Fibroblast of lung (primary cell): ENCODE results near the gene TEAD3. TPM values are rescaled to one million over a fixed set of nuclear protein-coding genes. Genes with fewer than 3 reads are reported as not detected.

Experiments
- DNase-seq, 2 donors: peaks; one replicate each; pipeline versions ENCODE4 v3.0.0 to v3.0.0-alpha.2; 2010; ENCODE audit warnings: low read depth in 2 of 2
- H2AFZ ChIP-seq: 2 replicates; pipeline ENCODE4 v1.5.1; 2012; ENCODE audit warnings: low read length, control low read depth, inconsistent platforms
- H3K27ac ChIP-seq: 2 replicates; pipeline ENCODE4 v1.5.1; 2011; ENCODE audit warnings: low read length, control low read depth; ENCODE audit not compliant: insufficient read depth
- H3K27me3 ChIP-seq: 2 replicates; pipeline ENCODE4 v1.5.1; 2011; ENCODE audit warnings: mild to moderate bottlenecking, low read length; ENCODE audit not compliant: control insufficient read depth, insufficient read depth
- H3K36me3 ChIP-seq: 2 replicates; pipeline ENCODE4 v1.5.1; 2011; ENCODE audit warnings: low read length; ENCODE audit not compliant: control insufficient read depth, insufficient read depth
- H3K4me1 ChIP-seq: 2 replicates; pipeline ENCODE4 v1.5.1; 2011; ENCODE audit warnings: low read length; ENCODE audit not compliant: control insufficient read depth, insufficient read depth; ENCODE audit errors: extremely low read depth
- H3K4me2 ChIP-seq: 2 replicates; pipeline ENCODE4 v1.5.1; 2011; ENCODE audit warnings: low read length, control low read depth; ENCODE audit not compliant: insufficient read depth; ENCODE audit errors: extremely low read depth
- H3K4me3 ChIP-seq, 4 experiments: fragments of 200-600 bp in 1 of 4; sonication (generic) in 1 of 4; replicated peaks in 1 of 4; 2 replicates each; pipeline ENCODE4 v1.5.1; 2011 to 2016; ENCODE audit warnings: low read length in 4 of 4, low read depth in 3 of 4, mild to moderate bottlenecking in 3 of 4, control low read depth in 2 of 4, inconsistent platforms in 1 of 4, mixed read lengths in 1 of 4; ENCODE audit not compliant: insufficient read depth in 1 of 4; ENCODE audit errors: control extremely low read depth in 1 of 4
- H3K79me2 ChIP-seq: 2 replicates; pipeline ENCODE4 v1.5.1; 2012; ENCODE audit warnings: mild to moderate bottlenecking, low read length, inconsistent platforms; ENCODE audit not compliant: control insufficient read depth, insufficient read depth
- H3K9ac ChIP-seq: 2 replicates; pipeline ENCODE4 v1.5.1; 2011; ENCODE audit warnings: mild to moderate bottlenecking, low read length, control low read depth; ENCODE audit not compliant: insufficient read depth
- H3K9me3 ChIP-seq: 2 replicates; pipeline ENCODE4 v1.5.1; 2012; ENCODE audit warnings: low read depth, low read length; ENCODE audit not compliant: control insufficient read depth, insufficient read depth
- H4K20me1 ChIP-seq: 2 replicates; pipeline ENCODE4 v1.5.1; 2011; ENCODE audit warnings: low read length; ENCODE audit not compliant: control insufficient read depth, insufficient read depth; ENCODE audit errors: extremely low read depth
- EZH2 ChIP-seq: IDR thresholded peaks from 2 replicates; pipeline ENCODE4 v1.5.1; 2012; ENCODE audit warnings: low read length, control low read depth, mild to moderate bottlenecking; ENCODE audit errors: missing control alignments
- polyA plus RNA-seq, 2 donors: library from polyadenylated mRNA; depleted of rRNA in 1 of 2; stranded (reverse) in 1 of 2; unstranded in 1 of 2; fragments of >200 nt; gene quantifications; 2 replicates each; pipeline ENCODE4 v1.2.1, GENCODE V29; 2011 to 2012; ENCODE audit warnings: missing spikeins in 1 of 2
- total RNA-seq: library from RNA; depleted of rRNA; stranded (reverse); fragments of >200 nt; gene quantifications from 2 replicates; pipeline ENCODE4 v1.2.1, GENCODE V29; 2014
- TF ChIP-seq, protein P1 (sequence below), 2 donors: IDR thresholded peaks in 1 of 2; conservative IDR thresholded peaks in 1 of 2; 1 replicate in 1 of 2; 2 replicates in 1 of 2; pipeline ENCODE4 v1.5.1; 2011 to 2012; ENCODE audit warnings: low read length in 2 of 2, control low read depth in 1 of 2, inconsistent platforms in 1 of 2, low read depth in 1 of 2, mild to moderate bottlenecking in 1 of 2

Gene TEAD3
- total and polyA plus RNA-seq, 2 donors (not counting 1 experiment from before 2014, with no cell fraction given) = 9.6 to 26.7 TPM

DNA sequence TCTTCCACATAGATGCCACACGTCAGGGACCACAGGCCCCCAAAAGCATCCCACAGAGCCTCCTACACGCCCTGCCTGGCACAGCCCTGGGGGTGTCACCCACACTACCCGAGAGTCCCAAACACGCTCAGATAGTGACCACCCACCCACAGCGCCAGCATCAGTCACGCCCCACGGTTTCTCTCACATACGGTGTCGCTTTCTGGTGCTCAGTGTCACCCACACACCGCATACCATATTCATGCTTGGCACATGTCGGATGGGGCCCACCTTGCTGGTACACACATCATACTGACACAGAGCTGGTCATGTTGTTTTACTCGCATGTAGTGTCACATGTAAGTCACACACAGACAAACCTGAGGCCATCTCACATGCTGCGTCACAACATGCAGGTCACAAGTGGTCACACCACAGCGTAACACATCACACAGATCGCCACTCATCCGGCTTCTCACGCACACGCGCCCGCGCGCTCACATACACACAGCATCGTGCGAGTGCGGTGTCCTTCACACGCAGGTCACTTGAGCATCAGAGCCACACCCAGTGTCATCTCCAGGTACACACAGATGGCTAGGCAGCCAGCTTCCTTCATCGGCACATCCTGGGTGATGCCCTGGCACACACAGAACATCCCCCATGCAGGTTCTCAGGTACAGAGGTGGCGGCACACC lies 3.4 kb downstream of the TEAD3 start:
- Histone ChIP-seq H3K9me3 (no peaks in the 10 kb centered on the region), H3K27ac (no peak overlapping the region), H3K27me3 (no peaks in the 10 kb centered on the region), H4K20me1 (no peaks in the 10 kb centered on the region), H3K4me3 (peak overlapping the region in 3 of 4 experiments; percentile 4 to 78 (median 19)), H2AFZ (no peak overlapping the region), H3K4me2 (peak overlapping the region; percentile 52), H3K4me1 (peaks cover 46% of the 10 kb centered on the region), H3K9ac (no peak overlapping the region), H3K36me3 (peaks cover 3% of the 10 kb centered on the region), H3K79me2 (peaks cover 61% of the 10 kb centered on the region)
- TF ChIP-seq, protein P1, sequence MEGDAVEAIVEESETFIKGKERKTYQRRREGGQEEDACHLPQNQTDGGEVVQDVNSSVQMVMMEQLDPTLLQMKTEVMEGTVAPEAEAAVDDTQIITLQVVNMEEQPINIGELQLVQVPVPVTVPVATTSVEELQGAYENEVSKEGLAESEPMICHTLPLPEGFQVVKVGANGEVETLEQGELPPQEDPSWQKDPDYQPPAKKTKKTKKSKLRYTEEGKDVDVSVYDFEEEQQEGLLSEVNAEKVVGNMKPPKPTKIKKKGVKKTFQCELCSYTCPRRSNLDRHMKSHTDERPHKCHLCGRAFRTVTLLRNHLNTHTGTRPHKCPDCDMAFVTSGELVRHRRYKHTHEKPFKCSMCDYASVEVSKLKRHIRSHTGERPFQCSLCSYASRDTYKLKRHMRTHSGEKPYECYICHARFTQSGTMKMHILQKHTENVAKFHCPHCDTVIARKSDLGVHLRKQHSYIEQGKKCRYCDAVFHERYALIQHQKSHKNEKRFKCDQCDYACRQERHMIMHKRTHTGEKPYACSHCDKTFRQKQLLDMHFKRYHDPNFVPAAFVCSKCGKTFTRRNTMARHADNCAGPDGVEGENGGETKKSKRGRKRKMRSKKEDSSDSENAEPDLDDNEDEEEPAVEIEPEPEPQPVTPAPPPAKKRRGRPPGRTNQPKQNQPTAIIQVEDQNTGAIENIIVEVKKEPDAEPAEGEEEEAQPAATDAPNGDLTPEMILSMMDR (conservative IDR thresholded peaks at IDR 0.05 in 1 of 2, IDR thresholded peaks at IDR 0.05 in 1 of 2; ENCODE audit: low read depth in 1 of 2, low read length in 2 of 2) = no peak
- no peak for TF ChIP-seq EZH2
- DNase-seq = no peak

DNA sequence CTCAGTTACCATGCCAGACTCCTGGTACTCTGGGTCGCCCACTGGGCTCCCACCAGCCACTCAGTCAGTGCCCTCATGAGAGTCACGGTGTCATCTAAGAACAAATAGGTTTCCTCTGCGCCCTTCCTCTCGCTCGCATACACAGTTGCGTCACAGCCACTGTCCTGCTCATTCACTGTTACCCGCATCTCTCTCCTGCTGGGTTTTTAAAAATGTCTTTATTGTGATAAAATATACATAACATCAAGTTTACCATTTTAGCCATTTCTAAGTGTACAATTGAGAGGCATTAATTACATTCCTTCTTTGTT lies 4.0 kb downstream of the TEAD3 start:
- TF ChIP-seq EZH2 = no peak
- TF ChIP-seq, protein P1 (conservative IDR thresholded peaks at IDR 0.05 in 1 of 2, IDR thresholded peaks at IDR 0.05 in 1 of 2; ENCODE audit: low read depth in 1 of 2, low read length in 2 of 2) = no peak

DNA sequence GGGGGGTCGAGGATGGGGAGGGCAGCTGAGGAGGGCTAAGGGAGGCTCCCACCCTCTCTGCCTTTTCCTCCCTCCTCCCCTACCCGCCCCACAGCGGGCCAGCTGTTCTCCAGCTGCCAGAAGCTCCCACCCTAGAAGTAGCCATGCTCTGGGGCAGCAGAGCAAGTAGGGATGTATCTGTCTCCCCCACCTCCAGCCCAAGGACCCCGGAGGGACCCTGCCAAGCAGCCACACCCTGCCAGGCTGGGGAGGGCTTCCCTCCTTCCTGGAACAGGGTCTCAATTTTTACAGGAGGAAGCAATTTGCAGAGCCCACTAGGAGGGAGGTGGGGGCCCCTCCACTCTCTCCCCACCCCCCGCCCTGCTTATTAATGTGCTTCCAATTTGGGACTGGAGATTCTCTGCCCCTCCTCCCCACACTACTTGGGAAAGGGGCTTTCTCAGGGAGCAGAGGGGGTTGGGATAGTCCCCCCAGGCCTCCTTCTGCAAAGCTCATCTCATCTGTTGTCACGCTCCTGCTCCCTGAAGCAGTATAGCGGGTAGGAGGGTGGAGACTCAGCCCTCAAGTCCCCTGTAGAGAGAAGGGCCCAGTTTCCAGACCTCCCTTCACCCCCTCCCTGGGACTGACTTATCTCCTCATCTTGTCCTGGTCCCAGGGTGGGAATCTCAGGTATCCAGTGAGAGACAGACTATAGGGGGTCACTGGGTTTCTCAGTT lies 4.5 kb downstream of the TEAD3 start:
- TF ChIP-seq, protein P1 (conservative IDR thresholded peaks at IDR 0.05 in 1 of 2, IDR thresholded peaks at IDR 0.05 in 1 of 2; ENCODE audit: low read depth in 1 of 2, low read length in 2 of 2) = no peak
- TF ChIP-seq EZH2 = no peak
- Histone ChIP-seq H3K9ac (no peak overlapping the region), H3K79me2 (peaks cover 70% of the 10 kb centered on the region), H3K36me3 (peaks cover 3% of the 10 kb centered on the region), H3K4me2 (peak overlapping the region; percentile 35), H3K27me3 (no peaks in the 10 kb centered on the region), H3K4me1 (peaks cover 51% of the 10 kb centered on the region), H3K27ac (no peak overlapping the region), H4K20me1 (no peaks in the 10 kb centered on the region), H3K4me3 (peak overlapping the region in 1 of 4 experiments; percentile 22), H3K9me3 (no peaks in the 10 kb centered on the region), H2AFZ (no peak overlapping the region)
- peak in 1 of 2 donors; percentile 58 for DNase-seq

More for the DNA sequence above, 4.0 kb downstream of the TEAD3 start:
- peaks cover 3% of the 10 kb centered on the region for H3K36me3 ChIP-seq
- H3K27ac ChIP-seq = no peak overlapping the region
- H3K4me1 ChIP-seq = peaks cover 46% of the 10 kb centered on the region
- H3K4me3 ChIP-seq = no peak overlapping the region
- no peak overlapping the region for H3K4me2 ChIP-seq
- no peaks in the 10 kb centered on the region for H4K20me1 ChIP-seq
- H3K27me3 ChIP-seq = no peaks in the 10 kb centered on the region
- peaks cover 65% of the 10 kb centered on the region for H3K79me2 ChIP-seq
- no peak overlapping the region for H2AFZ ChIP-seq
- DNase-seq = no peak
- no peaks in the 10 kb centered on the region for H3K9me3 ChIP-seq
- H3K9ac ChIP-seq = no peak overlapping the region
